GM20000 (cell line): ENCODE results near the gene ITGB7.

Experiments used
- DNase-seq: peaks from one replicate; pipeline ENCODE4 v3.0.0; 2012; ENCODE audit warnings: low spot score
- CTCF ChIP-seq: IDR thresholded peaks from 2 replicates; pipeline ENCODE4 v1.5.1; 2012; ENCODE audit warnings: mild to moderate bottlenecking, control low read depth; ENCODE audit errors: extremely low read depth, missing control alignments

Gene ITGB7

GRCh38 chr12:53145383-53146260 lies 61.4 kb downstream of the ITGB7 start:
- DNase-seq = no peak
- TF ChIP-seq CTCF = no peak

GRCh38 chr12:53143355-53143754 lies 63.7 kb downstream of the ITGB7 start:
- DNase-seq = no peak
- no peak for TF ChIP-seq CTCF
